GOT3 (cell line): ENCODE data around the gene PHC2.
"Not testable (repeated sequence)": the region's sequence is repeated elsewhere in the genome, so short reads cannot be mapped to it uniquely, and the experiment has no call there.

Experiments
- DNase-seq: peaks from one replicate; lab custom pipeline; 2025; ENCODE audit warnings: mixed read lengths; lab: John Stamatoyannopoulos, UW

The PHC2 gene

GRCh38 chr1:33294071-33295010, 136.6 kb downstream of the PHC2 start:
- DNase-seq: no peak

GRCh38 chr1:33292726-33293340, 138.1 kb downstream of the PHC2 start:
- DNase-seq: no peak

GRCh38 chr1:33290615-33291014, 140.3 kb downstream of the PHC2 start:
- DNase-seq: not testable (repeated sequence)

GRCh38 chr1:33289858-33290154, 141.1 kb downstream of the PHC2 start:
- no peak for DNase-seq

GRCh38 chr1:33288976-33289857, 141.7 kb downstream of the PHC2 start:
- no peak for DNase-seq

GRCh38 chr1:33287317-33287716, 143.6 kb downstream of the PHC2 start:
- no peak for DNase-seq

GRCh38 chr1:33286451-33287185, 144.3 kb downstream of the PHC2 start:
- no peak for DNase-seq

- DNase-seq: no peak
These were observed 146.8 kb downstream of the PHC2 start for GRCh38 chr1:33284049-33284448.

GRCh38 chr1:33282791-33283190, 148.1 kb downstream of the PHC2 start:
- DNase-seq: no peak

GRCh38 chr1:33281554-33282303, 149.2 kb downstream of the PHC2 start:
- DNase-seq: no peak

- no peak for DNase-seq
These were observed 150.7 kb downstream of the PHC2 start for GRCh38 chr1:33280091-33280661.

- no peak for DNase-seq
These were observed 153.3 kb downstream of the PHC2 start for GRCh38 chr1:33277488-33278084.

GRCh38 chr1:33276573-33277298, 154.2 kb downstream of the PHC2 start:
- DNase-seq: no peak

GRCh38 chr1:33275706-33276572, 155.0 kb downstream of the PHC2 start:
- DNase-seq: no peak

GRCh38 chr1:33275195-33275594, 155.7 kb downstream of the PHC2 start:
- no peak for DNase-seq

GRCh38 chr1:33274446-33274845, 156.4 kb downstream of the PHC2 start:
- DNase-seq: no peak

GRCh38 chr1:33273961-33274371, 156.9 kb downstream of the PHC2 start:
- no peak for DNase-seq
